ENCODE measurements around the gene COA7.
A peak's percentile ranks its signal among the peaks of the same experiment; 100 is the strongest.
"Not testable (repeated sequence)": the region's sequence is repeated elsewhere in the genome, so short reads cannot be mapped to it uniquely, and the experiment has no call there.

Gene COA7

GRCh38 chr1:52726265-52727113 is 28.3 kb upstream of the COA7 start, which contains the start of gene ZYG11B:
ZYG11B (plus strand) TSS chr1:52726453; CDS start chr1:52726654, 201 bp downstream.
- TF ChIP-seq MAX (IDR thresholded peaks at IDR 0.05; ENCODE audit: low read depth, low read length): no peak
- peak; percentile 58 for TF ChIP-seq POLR2A (IDR thresholded peaks at IDR 0.05; ENCODE audit: extremely low read depth, insufficient read length)
- peak; percentile 90 for DNase-seq (ENCODE audit: low read depth)
- H3K4me3 ChIP-seq (ENCODE audit: low read depth, low read length): peak within 1 kb of the TSS; percentile 84

GRCh38 chr1:52725903-52726264 is 27.7 kb upstream of the COA7 start:
- no peak for DNase-seq (ENCODE audit: low read depth)
- peak overlapping the region; percentile 56 for H3K4me3 ChIP-seq (ENCODE audit: low read depth, low read length)
- TF ChIP-seq MYC (IDR thresholded peaks at IDR 0.05; ENCODE audit: low read depth, low read length) (no peak), CTCF (IDR thresholded peaks at IDR 0.05; ENCODE audit: low read depth, low read length) (no peak), POLR2A (IDR thresholded peaks at IDR 0.05; ENCODE audit: extremely low read depth, insufficient read length) (no peak), MAX (IDR thresholded peaks at IDR 0.05; ENCODE audit: low read depth, low read length) (no peak)

- no peak overlapping the region for H3K4me3 ChIP-seq (ENCODE audit: low read depth, low read length)
- no peak for DNase-seq (ENCODE audit: low read depth)
- no peak for TF ChIP-seq MAX (IDR thresholded peaks at IDR 0.05; ENCODE audit: low read depth, low read length)
- no peak for TF ChIP-seq MYC (IDR thresholded peaks at IDR 0.05; ENCODE audit: low read depth, low read length)
- TF ChIP-seq CTCF (IDR thresholded peaks at IDR 0.05; ENCODE audit: low read depth, low read length): no peak
- no peak for TF ChIP-seq POLR2A (IDR thresholded peaks at IDR 0.05; ENCODE audit: extremely low read depth, insufficient read length)
Observed at GRCh38 chr1:52723260-52723659, 25.1 kb upstream of the COA7 start.

- not testable (repeated sequence) for DNase-seq (ENCODE audit: low read depth); H3K4me3 ChIP-seq (ENCODE audit: low read depth, low read length)
Observed at GRCh38 chr1:52715296-52715695, 17.1 kb upstream of the COA7 start.

- TF ChIP-seq MYC (IDR thresholded peaks at IDR 0.05; ENCODE audit: low read depth, low read length) (no peak), CTCF (IDR thresholded peaks at IDR 0.05; ENCODE audit: low read depth, low read length) (no peak)
- H3K4me3 ChIP-seq (ENCODE audit: low read depth, low read length): no peak overlapping the region
- no peak for DNase-seq (ENCODE audit: low read depth)
Observed at GRCh38 chr1:52713590-52713989, 15.4 kb upstream of the COA7 start.

GRCh38 chr1:52709016-52709415 is 10.9 kb upstream of the COA7 start:
- TF ChIP-seq CTCF (IDR thresholded peaks at IDR 0.05; ENCODE audit: low read depth, low read length) (no peak), MAX (IDR thresholded peaks at IDR 0.05; ENCODE audit: low read depth, low read length) (no peak)
- no peak overlapping the region for H3K4me3 ChIP-seq (ENCODE audit: low read depth, low read length)
- DNase-seq (ENCODE audit: low read depth): no peak
